ENCODE data around the gene BRI3.

The BRI3 gene

GRCh38 chr7:98329100-98329790 lies 47.8 kb downstream of the BRI3 start:
- TF ChIP-seq CTCF (conservative IDR thresholded peaks at IDR 0.05; ENCODE audit: control insufficient read depth, insufficient read depth, low read depth, low read length) = no peak
- DNase-seq (ENCODE audit: low read depth) = no peak
- H3K4me3 ChIP-seq (ENCODE audit: control insufficient read depth, low read depth, low read length) = no peak overlapping the region

- no peak for TF ChIP-seq CTCF (conservative IDR thresholded peaks at IDR 0.05; ENCODE audit: control insufficient read depth, insufficient read depth, low read depth, low read length)
- no peak overlapping the region for H3K4me3 ChIP-seq (ENCODE audit: control insufficient read depth, low read depth, low read length)
- peak; percentile 29 for DNase-seq (ENCODE audit: low read depth)
Observed at GRCh38 chr7:98329791-98330373, 48.4 kb downstream of the BRI3 start.

GRCh38 chr7:98330926-98331529 lies 49.5 kb downstream of the BRI3 start:
- no peak for TF ChIP-seq CTCF (conservative IDR thresholded peaks at IDR 0.05; ENCODE audit: control insufficient read depth, insufficient read depth, low read depth, low read length)
- DNase-seq (ENCODE audit: low read depth) = no peak
- H3K4me3 ChIP-seq (ENCODE audit: control insufficient read depth, low read depth, low read length) = no peak overlapping the region

- TF ChIP-seq CTCF (conservative IDR thresholded peaks at IDR 0.05; ENCODE audit: control insufficient read depth, insufficient read depth, low read depth, low read length) = no peak
Observed at GRCh38 chr7:98334081-98334480, 52.6 kb downstream of the BRI3 start.

GRCh38 chr7:98335411-98335977 lies 54.0 kb downstream of the BRI3 start:
- TF ChIP-seq CTCF (conservative IDR thresholded peaks at IDR 0.05; ENCODE audit: control insufficient read depth, insufficient read depth, low read depth, low read length) = no peak
- no peak for DNase-seq (ENCODE audit: low read depth)
- no peak overlapping the region for H3K4me3 ChIP-seq (ENCODE audit: control insufficient read depth, low read depth, low read length)

More at GRCh38 chr7:98334081-98334480, 52.6 kb downstream of the BRI3 start:
- no peak overlapping the region for H3K4me3 ChIP-seq (ENCODE audit: control insufficient read depth, low read depth, low read length)
- DNase-seq (ENCODE audit: low read depth) = no peak

- no peak overlapping the region for H3K4me3 ChIP-seq (ENCODE audit: control insufficient read depth, low read depth, low read length)
- DNase-seq (ENCODE audit: low read depth) = no peak
- no peak for TF ChIP-seq CTCF (conservative IDR thresholded peaks at IDR 0.05; ENCODE audit: control insufficient read depth, insufficient read depth, low read depth, low read length)
Observed at GRCh38 chr7:98338441-98338840, 57.0 kb downstream of the BRI3 start.

All from fibroblast of mammary gland (primary cell).